SW480 (cell line): Measurements from ENCODE around the gene SRRM5.
"Not testable (repeated sequence)": the region's sequence is repeated elsewhere in the genome, so short reads cannot be mapped to it uniquely, and the experiment has no call there.

Source experiments
- DNase-seq: peaks from one replicate; pipeline ENCODE4 v3.0.0-alpha.2; 2016; ENCODE audit warnings: low spot score

SRRM5 gene

DNA sequence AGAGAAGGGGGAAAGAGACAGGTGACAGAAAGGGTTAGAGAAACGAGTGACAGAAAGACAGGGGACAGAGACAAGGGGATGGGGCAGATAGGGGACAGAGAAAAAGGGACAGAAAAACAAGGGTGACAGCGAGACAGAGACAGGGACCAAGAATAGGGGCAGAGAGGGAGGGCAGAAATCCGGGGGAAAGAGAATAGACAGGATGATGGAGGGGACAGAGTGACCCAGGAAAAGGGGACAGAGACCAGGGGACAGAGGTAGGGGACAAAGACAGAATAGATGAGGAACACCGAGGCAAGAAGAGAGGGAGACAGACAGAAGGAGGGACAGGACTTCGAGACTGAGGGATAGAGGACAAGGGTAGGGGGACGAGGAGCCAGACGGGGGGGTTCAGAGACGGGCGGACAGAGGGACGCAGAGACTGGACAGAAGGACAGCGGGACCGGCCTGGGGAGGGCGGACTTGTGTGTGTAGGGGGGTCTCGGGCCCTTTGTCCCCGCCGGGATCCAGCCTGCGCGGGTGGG lies 27.2 kb downstream of the SRRM5 start:
- no peak for DNase-seq

DNA sequence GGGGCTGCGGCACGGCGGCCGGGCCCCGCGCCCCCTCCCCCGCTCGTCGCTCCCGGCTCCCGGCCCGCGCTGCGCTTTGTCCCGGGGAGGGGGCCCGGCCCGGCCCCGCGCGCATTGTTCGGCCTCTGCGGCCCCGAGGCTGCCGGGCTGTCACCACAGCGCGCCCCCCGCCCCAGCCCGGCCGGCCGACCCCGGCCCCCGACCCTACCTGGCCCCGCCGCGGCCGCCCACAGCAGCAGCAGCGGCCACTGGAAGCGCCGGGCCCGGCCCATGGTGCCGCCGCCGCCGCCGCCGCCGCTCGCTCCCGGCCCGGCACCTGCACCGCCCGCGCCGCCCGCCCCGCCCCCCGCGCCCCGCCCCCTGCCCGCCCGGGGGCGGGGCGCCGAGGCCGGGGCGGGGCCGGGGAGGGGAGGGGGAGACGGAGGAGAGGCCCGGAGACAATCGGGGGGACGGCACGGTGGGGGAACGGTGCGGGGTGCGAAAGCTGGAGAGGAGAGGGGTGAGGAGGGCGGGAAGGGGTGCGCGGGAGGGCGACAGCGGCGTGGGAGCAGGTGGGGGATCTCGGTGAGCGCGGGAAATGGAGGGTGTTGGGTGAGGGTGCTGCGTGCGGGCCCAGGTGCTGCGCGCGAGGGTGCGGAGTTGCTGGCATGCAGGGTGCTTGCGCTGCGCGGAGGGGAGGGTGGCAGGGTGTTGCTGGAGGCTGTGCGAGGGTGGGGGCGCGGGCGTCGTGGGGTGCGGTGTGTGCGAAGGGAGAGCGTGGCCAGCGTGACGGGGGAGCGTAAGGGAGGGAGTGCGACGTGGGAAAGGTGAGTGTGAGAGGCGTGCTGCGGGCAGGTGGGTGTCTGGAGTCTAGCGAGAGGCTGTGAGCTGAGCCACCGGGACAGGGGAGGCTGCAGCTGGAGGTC lies 27.9 kb downstream of the SRRM5 start, which contains the start of gene CADM4:
Gene CADM4 (minus strand): TSS at position 332 of the 905 bp plus-strand sequence. CDS start 60 bp downstream, at position 272.
- peak; percentile 48 for DNase-seq

DNA sequence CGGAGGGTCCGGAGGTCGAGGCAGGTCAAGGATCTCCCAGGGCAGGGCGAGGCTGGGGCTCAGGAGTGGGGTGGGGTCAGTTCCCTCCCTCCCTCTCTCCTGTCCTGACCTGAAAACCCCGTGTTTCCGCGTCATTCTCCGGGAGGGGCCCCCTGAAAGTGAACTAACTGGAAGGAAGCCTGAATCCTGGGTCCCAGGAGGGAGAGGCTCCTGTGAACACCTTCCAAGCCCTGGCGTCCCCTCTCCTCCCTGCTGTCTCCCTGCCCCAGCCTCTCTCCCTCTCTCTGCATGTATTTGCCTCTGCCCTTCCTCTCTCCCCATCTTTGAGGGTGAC lies 28.5 kb downstream of the SRRM5 start:
- no peak for DNase-seq

- DNase-seq: no peak
Observed at GRCh38 chr19:43641333-43641732, 29.4 kb downstream of the SRRM5 start.

DNA sequence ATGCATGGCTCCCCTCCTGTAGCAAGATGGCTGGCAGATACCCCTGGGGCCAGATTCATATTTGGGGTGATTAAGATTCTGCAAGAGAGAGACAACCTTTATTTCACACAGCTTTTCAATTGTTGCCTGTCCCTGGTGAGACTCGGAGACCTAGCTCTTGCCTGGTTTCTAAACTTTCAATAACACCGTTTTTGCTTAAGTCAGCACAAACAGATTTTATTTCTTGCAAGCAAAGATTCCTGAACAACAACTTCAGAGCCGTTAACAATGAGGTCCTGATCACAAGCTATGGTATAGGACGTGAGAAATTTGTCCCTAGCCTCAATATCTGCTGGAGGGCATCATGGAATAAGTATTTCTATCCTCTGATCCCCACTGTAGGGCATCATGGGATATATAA lies 30.6 kb downstream of the SRRM5 start:
- DNase-seq: no peak

DNA sequence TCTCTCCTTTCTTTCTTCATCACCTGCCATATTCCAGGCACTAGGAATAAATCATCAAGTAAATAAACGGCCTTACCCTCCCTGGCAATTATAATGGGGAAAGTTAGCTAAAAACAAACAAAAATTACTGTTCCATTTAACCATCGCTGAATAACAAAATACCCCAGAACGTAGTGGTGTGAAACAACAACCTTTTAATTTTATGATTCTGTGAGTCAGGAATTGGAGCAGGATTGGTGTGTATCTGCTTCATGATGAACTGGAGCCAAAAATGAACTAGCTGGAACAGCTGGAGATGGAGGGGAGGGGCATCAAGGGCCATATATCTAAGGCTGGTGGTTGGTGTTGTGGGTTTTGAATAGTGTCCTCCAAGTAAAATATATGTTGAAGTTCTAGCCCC lies 31.4 kb downstream of the SRRM5 start:
- DNase-seq: no peak

DNA sequence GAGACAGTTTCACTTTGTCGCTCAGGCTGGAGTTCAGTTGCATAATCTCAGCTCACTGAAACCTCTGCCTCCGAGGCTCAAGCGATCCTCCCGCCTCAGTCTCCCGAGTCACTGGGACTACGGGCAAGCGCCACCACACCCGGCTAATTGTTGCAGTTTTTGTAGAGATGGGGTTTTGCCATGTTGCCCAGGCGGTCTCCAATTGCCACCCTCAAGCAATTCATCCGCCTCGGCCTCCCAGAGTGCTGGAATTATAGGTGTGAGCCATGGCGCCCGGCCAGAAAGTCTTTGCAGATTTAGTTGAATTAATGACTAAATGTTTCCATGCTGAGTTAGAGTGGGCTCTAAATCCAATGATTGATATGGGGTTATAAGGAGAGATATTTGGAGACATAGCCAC lies 32.3 kb downstream of the SRRM5 start:
- no peak for DNase-seq

GRCh38 chr19:43648633-43649032 lies 36.7 kb downstream of the SRRM5 start:
- no peak for DNase-seq

- no peak for DNase-seq
Observed at GRCh38 chr19:43649514-43649913, 37.6 kb downstream of the SRRM5 start.

- not testable (repeated sequence) for DNase-seq
Observed at GRCh38 chr19:43650276-43650675, 38.4 kb downstream of the SRRM5 start.

DNA sequence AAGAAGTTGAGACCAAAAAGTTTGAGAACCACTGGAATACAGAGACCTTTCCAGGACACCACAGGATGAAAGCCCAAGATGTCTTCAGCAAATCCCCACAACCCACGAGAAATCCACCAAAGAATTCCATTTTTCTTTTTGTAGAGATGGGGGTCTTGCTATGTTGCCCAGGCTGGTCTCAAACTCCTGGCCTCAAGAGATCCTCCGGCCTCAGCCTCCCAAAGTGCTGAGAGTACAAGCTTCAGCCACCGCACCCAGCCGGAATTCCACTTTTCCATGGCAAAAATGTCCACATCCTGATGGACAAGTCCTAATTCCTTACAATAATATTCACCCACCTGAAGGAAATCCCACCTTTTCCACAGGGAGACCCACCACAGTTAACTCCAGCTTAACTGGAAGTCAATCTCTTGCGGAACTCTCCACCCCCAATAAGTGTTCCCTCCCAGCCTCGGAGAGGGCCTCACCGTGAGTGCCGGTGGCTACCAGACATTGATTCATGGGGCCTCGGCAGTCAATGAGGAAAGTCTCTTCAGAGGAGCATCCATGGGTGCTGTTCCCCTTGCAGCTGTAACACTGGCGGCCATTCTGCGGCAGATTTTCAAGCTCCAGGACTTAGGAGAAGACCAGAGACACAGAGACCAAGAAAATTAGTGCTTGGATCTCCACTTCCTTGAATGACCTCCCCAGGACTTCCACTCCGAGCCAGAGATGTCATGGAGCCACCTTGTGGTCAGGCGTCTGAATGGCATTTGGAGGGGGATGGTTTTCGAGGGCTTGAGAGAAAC lies 40.1 kb downstream of the SRRM5 start:
- peak; percentile 72 for DNase-seq

- DNase-seq: no peak
Observed at GRCh38 chr19:43652546-43652874, 40.6 kb downstream of the SRRM5 start.

DNA sequence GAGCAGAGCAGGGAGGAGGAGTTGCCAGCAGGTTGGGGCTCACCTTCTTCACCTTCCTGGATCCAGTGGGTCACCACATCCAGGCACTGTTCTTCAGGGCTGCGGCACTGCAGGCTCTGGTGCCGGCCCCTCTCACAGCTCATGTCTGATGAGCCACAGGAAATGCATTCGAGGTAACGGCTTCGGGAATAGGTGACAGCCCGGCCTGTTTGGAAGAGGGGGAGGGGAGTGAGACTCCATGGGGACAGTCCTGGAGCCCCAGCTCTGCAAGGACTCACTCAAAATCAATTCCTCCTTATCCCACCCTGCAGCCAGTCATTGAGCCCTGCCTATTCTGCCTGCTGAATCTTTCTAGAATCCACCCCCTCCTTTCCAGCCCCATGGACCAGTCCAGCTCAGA lies 44.5 kb downstream of the SRRM5 start:
- DNase-seq: no peak

GRCh38 chr19:43658001-43658400 lies 46.1 kb downstream of the SRRM5 start:
- no peak for DNase-seq

DNA sequence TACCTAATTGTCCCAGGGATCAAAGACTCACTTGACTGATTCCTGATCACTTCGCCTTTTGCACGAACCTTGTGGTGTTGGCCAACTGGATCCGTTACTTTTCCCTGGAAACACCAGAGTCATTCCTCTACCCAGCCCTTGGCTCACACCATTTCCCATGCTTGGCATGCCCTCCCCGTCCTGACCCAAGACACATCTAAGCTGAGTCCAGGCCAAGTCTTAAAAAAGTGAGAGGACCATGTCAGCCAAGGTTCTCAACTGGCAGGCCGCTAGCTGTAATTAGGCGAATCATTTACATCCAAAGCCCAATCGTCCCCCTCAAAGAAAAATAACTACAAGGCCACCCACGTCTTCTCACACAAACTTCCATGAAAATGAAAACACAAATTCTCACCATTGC lies 46.6 kb downstream of the SRRM5 start:
- no peak for DNase-seq

DNA sequence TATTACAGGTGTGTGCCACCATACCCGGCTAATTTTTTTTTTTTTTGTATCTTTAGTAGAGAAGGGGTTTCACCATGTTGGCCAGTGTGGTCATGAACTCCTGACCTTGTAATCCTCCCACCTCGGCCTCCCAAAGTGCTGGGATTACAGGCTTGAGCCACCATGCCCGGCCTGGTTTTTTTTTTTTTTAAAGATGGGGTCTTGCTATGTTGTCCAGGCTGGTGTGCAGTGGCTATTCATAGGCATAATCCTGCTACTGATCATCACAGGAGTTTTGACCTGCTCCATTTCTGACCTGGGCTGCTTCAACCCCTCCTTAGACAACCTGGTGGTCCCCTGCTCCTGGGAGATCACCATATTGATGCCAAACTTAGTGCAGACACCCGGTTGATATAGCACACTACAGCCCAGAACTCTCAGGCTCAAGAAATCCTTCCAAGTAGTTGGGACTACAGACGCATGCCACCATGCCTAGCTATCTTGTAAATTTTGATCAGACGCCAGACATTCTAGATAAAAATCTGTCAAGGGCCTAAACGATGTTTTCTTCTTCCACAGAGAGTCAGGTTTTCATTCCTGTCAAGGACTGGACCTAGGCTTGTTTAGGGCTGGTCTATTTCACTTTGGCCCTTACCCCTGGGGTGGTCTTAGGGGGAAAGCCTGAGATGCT lies 48.5 kb downstream of the SRRM5 start:
- DNase-seq: no peak

GRCh38 chr19:43660971-43661360 lies 49.1 kb downstream of the SRRM5 start:
- no peak for DNase-seq

DNA sequence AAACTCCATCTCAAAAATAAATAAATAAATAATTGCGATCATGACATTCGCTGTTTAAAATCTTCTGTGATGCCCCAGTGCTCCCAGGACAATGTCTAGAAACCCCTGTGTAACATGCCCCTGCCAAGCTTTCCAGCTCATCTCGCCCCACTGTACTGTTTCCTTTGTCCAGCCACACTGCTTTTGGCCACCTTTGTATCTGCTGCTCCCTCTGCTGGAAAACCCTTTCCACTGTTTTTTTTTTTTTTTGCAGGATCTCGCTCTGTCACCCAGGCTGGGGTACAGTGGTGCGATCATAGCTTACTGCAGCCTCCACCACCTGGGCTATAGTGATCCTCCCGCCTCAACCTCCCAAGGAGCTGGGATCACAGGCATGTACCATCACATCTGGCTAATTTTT lies 50.6 kb downstream of the SRRM5 start:
- no peak for DNase-seq

DNA sequence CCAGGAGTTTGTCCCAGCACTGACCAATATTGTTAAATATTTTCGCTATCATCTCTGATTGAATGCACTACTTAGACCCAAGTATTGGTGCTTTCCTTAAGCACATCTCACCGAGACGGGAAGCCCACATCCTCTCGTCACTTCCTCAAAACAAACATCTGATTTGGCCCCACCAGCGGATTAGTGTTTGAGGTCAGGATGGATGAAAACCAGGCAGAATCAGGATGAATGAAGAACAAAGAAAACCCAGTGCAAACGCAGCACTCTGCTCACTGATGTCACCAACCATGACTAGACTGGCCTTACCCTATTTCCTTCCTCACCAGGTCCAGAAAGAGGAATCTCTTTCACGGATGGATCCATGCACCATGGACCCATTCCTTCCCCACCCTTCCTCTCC lies 52.1 kb downstream of the SRRM5 start:
- no peak for DNase-seq
